OCI-LY7 (cell line): ENCODE data around the gene HDAC9. TPM values are rescaled to one million over a fixed set of nuclear protein-coding genes. Genes with fewer than 3 reads are reported as not detected.

Experiments
- BruUV-seq: library from RNA; stranded (reverse); fragments of 400-500 nt; replicated peaks from 2 replicates; lab custom pipeline; 2021; lab: Mats Ljungman, UMichigan
- CTCF ChIA-PET: fragments of 300-600 bp; sonication (Branson Sonifier 250); formaldehyde crosslinking; loops from one replicate; lab custom pipeline; 2022; ENCODE audit warnings: antibody characterized with exemption; ENCODE audit not compliant: unreplicated experiment; lab: Charles Lee
- POLR2A ChIA-PET: fragments of 300-600 bp; sonication (Branson Sonifier 250); formaldehyde crosslinking; loops from one replicate; lab custom pipeline; 2022; ENCODE audit warnings: antibody characterized with exemption; lab: Charles Lee
- DNase-seq: peaks from one replicate; pipeline ENCODE4 v3.0.0-alpha.2; 2015; ENCODE audit warnings: low spot score
- H2AFZ ChIP-seq: fragments of 200-600 bp; sonication (generic), shearing (Covaris generic); 2 replicates; pipeline ENCODE4 v1.6.1; 2014; ENCODE audit warnings: mild to moderate bottlenecking, antibody characterized with exemption, low read length, moderate library complexity
- H3K27ac ChIP-seq: fragments of 200-600 bp; sonication (generic); 2 replicates; pipeline ENCODE4 v1.5.1; 2014; ENCODE audit warnings: mixed run types, low read depth, mild to moderate bottlenecking, moderate library complexity, low read length, inconsistent platforms; ENCODE audit not compliant: poor library complexity, severe bottlenecking
- H3K36me3 ChIP-seq: fragments of 200-600 bp; sonication (generic); 2 replicates; pipeline ENCODE4 v1.6.1; 2014; ENCODE audit warnings: mild to moderate bottlenecking, antibody characterized with exemption, low read length, moderate library complexity, mixed read lengths; ENCODE audit not compliant: insufficient read depth
- H3K4me1 ChIP-seq: fragments of 200-600 bp; sonication (generic); 2 replicates; pipeline ENCODE4 v1.5.1; 2014; ENCODE audit warnings: mild to moderate bottlenecking, low read length; ENCODE audit not compliant: insufficient read depth, poor library complexity, severe bottlenecking
- H3K4me2 ChIP-seq: fragments of 200-600 bp; sonication (generic); 2 replicates; pipeline ENCODE4 v1.6.1; 2014; ENCODE audit warnings: mild to moderate bottlenecking, low read length
- H3K4me3 ChIP-seq: fragments of 200-600 bp; sonication (generic); 2 replicates; pipeline ENCODE4 v1.5.1; 2014; ENCODE audit warnings: mild to moderate bottlenecking, low read depth, low read length; ENCODE audit not compliant: poor library complexity, severe bottlenecking
- H3K79me2 ChIP-seq: fragments of 200-600 bp; sonication (generic); 2 replicates; pipeline ENCODE4 v1.6.1; 2016; ENCODE audit warnings: low read depth, mild to moderate bottlenecking, low read length, moderate library complexity, mixed read lengths; ENCODE audit not compliant: insufficient read depth
- H3K9me2 ChIP-seq: fragments of 200-600 bp; sonication (generic); 2 replicates; pipeline ENCODE4 v1.6.1; 2016; ENCODE audit warnings: mild to moderate bottlenecking, low read length, mixed read lengths; ENCODE audit not compliant: insufficient read depth
- H3K9me3 ChIP-seq: fragments of 200-600 bp; sonication (generic); 2 replicates; pipeline ENCODE4 v1.6.1; 2014; ENCODE audit warnings: mild to moderate bottlenecking, mixed run types, low read length, mixed read lengths
- H4K20me1 ChIP-seq: fragments of 200-600 bp; sonication (generic); 2 replicates; pipeline ENCODE4 v1.6.1; 2014; ENCODE audit warnings: mild to moderate bottlenecking, antibody characterized with exemption, low read length, moderate library complexity, mixed read lengths; ENCODE audit not compliant: insufficient read depth
- EZH2phosphoT487 ChIP-seq: fragments of 200-600 bp; sonication (generic); IDR thresholded peaks from 2 replicates; pipeline ENCODE4 v1.6.1; 2018; ENCODE audit warnings: low read depth, borderline replicate concordance, mild to moderate bottlenecking, mixed run types, antibody characterized with exemption, low read length, moderate library complexity, mixed read lengths
- intact Hi-C: fragments of 100-400 bp; cut with micrococcal nuclease; formaldehyde crosslinking; loops from one replicate; pipeline ENCODE4 v1.10.0; 2022; ENCODE audit not compliant: unreplicated experiment
- total RNA-seq, 2 experiments: library from RNA; depleted of rRNA in 1 of 2; stranded (reverse); fragments of >200 nt in 1 of 2; shearing (Covaris generic) in 1 of 2; gene quantifications; 2 replicates each; pipeline ENCODE4 v1.2.3, GENCODE V29; 2014 to 2022
- TF ChIP-seq, protein P1 (sequence below): fragments of 200-600 bp; sonication (generic); conservative IDR thresholded peaks from 2 replicates; pipeline ENCODE4 v1.5.1; 2014; ENCODE audit warnings: mild to moderate bottlenecking, antibody characterized with exemption, low read length, moderate library complexity, mixed read lengths

Gene HDAC9
- total RNA-seq, 2 experiments from 2014 or later = 58.8 to 91.7 TPM

DNA sequence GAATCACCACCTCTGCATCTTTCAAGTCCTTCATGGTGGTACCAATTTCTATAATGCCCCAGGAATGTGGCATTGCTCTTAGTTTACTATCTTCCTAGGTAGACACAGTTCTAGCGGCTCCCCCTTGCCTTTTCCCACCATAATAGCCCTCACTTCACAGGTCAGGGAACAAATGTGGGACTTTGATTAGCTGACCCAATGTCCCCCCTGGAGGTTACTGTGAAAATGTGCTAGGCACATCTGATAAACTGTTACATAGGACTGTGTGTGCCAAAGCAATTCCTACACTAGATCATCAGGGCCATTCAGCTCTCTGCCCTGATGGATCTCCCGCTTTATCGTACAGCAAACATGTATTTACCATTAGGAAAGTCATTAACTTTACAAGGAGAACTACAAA lies 527.9 kb downstream of the HDAC9 start:
- H4K20me1 ChIP-seq = no peaks in the 10 kb centered on the region
- TF ChIP-seq, protein P1, sequence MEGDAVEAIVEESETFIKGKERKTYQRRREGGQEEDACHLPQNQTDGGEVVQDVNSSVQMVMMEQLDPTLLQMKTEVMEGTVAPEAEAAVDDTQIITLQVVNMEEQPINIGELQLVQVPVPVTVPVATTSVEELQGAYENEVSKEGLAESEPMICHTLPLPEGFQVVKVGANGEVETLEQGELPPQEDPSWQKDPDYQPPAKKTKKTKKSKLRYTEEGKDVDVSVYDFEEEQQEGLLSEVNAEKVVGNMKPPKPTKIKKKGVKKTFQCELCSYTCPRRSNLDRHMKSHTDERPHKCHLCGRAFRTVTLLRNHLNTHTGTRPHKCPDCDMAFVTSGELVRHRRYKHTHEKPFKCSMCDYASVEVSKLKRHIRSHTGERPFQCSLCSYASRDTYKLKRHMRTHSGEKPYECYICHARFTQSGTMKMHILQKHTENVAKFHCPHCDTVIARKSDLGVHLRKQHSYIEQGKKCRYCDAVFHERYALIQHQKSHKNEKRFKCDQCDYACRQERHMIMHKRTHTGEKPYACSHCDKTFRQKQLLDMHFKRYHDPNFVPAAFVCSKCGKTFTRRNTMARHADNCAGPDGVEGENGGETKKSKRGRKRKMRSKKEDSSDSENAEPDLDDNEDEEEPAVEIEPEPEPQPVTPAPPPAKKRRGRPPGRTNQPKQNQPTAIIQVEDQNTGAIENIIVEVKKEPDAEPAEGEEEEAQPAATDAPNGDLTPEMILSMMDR = no peak
- TF ChIP-seq EZH2phosphoT487 = no peak
- no TSS peak for BruUV-seq
- no peak for DNase-seq
- no peaks in the 10 kb centered on the region for H3K4me1 ChIP-seq
- no peak overlapping the region for H2AFZ ChIP-seq
- no peak overlapping the region for H3K4me2 ChIP-seq
- intact Hi-C loops = no loop called here
- H3K4me3 ChIP-seq = no peak overlapping the region
- no peaks in the 10 kb centered on the region for H3K36me3 ChIP-seq
- ChIA-PET CTCF (no interaction called here), POLR2A (interaction anchor here (0.5 to 0.6 kb wide), 2 partner anchors 108 to 912 kb away, joined by 3 to 5 read pairs; no protein-coding TSS in a partner anchor)
- no peaks in the 10 kb centered on the region for H3K79me2 ChIP-seq
- H3K27ac ChIP-seq = no peak overlapping the region
- no peaks in the 10 kb centered on the region for H3K9me3 ChIP-seq
- no peaks in the 10 kb centered on the region for H3K9me2 ChIP-seq

DNA sequence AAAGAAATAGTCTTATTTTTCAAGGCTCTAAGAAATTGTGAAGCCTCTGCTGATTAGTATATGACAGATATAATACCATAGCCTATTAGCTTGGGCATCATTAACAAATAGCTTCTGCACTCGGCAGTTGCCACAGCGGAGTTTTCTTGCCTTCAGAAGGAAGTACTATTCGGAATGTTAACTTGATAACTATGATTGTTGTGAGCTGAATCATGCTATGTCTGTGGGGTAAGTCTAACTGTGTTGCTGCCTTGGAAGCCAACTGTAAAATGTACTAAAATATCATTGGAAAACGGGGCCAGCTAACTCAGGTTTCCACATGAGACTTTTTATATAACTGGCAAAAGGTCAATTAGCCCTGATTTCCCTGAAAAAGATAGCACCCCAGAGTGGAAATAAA lies 528.7 kb downstream of the HDAC9 start:
- no peak for DNase-seq
- no peak for TF ChIP-seq EZH2phosphoT487
- TF ChIP-seq, protein P1 = no peak

DNA sequence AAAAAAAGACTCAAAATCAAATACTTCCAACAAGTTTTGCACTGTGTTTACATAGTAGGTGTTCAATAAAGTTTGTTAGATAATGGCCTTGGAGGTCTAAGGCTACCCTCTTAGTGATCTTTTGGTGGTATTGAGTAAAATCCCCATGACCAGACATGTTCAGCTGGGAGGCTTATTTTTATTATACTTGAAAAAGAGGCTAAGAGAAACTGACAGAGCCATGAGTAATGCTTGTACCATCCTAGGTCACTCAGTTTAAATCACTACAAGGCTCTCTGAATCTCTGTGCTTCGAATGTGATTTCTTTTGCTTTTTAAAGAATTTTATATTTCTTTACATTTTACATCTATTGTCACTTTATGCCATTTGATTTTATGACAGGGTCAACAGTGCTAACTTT lies 531.3 kb downstream of the HDAC9 start:
- Histone ChIP-seq H3K79me2 (no peaks in the 10 kb centered on the region), H3K4me2 (no peak overlapping the region), H3K9me3 (no peaks in the 10 kb centered on the region), H2AFZ (no peak overlapping the region), H4K20me1 (no peaks in the 10 kb centered on the region), H3K36me3 (no peaks in the 10 kb centered on the region), H3K4me1 (no peaks in the 10 kb centered on the region), H3K9me2 (no peaks in the 10 kb centered on the region), H3K27ac (no peak overlapping the region), H3K4me3 (no peak overlapping the region)
- BruUV-seq = no TSS peak
- intact Hi-C loops = no loop called here
- no peak for TF ChIP-seq EZH2phosphoT487
- TF ChIP-seq, protein P1 = no peak
- ChIA-PET CTCF (no interaction called here), POLR2A (interaction anchor here (0.7 kb wide), 1 partner anchor 58 kb away, joined by 4 read pairs; no protein-coding TSS in a partner anchor)
- no peak for DNase-seq

More for the DNA sequence above, 528.7 kb downstream of the HDAC9 start:
- Histone ChIP-seq H3K4me1 (no peaks in the 10 kb centered on the region), H4K20me1 (no peaks in the 10 kb centered on the region), H3K9me2 (no peaks in the 10 kb centered on the region), H3K36me3 (no peaks in the 10 kb centered on the region), H3K27ac (no peak overlapping the region), H2AFZ (no peak overlapping the region), H3K4me2 (no peak overlapping the region), H3K9me3 (no peaks in the 10 kb centered on the region), H3K79me2 (no peaks in the 10 kb centered on the region), H3K4me3 (no peak overlapping the region)
- BruUV-seq = no TSS peak
- CTCF ChIA-PET = no interaction called here
- intact Hi-C loops = no loop called here
- POLR2A ChIA-PET = no interaction called here
